ENCODE data around the gene GRM8.
"Not testable (repeated sequence)": the region's sequence is repeated elsewhere in the genome, so short reads cannot be mapped to it uniquely, and the experiment has no call there.

GRM8 gene

GRCh38 chr7:126940723-126941307, 311.9 kb downstream of the GRM8 start:
- no peak for TF ChIP-seq CTCF (conservative IDR thresholded peaks at IDR 0.05)
- no peak for TF ChIP-seq ZFX (IDR thresholded peaks at IDR 0.05)
- H3K27ac ChIP-seq, result no peak overlapping the region

GRCh38 chr7:126937171-126937570, 315.6 kb downstream of the GRM8 start:
- TF ChIP-seq ZFX (IDR thresholded peaks at IDR 0.05), result no peak
- TF ChIP-seq CTCF (conservative IDR thresholded peaks at IDR 0.05), result no peak
- H3K27ac ChIP-seq, result peak overlapping the region; percentile 59; the same call in 1 of the 2 replicates

- H3K27ac ChIP-seq, result no peak overlapping the region
- TF ChIP-seq ZFX (IDR thresholded peaks at IDR 0.05), result no peak
- no peak for TF ChIP-seq CTCF (conservative IDR thresholded peaks at IDR 0.05)
Measured at GRCh38 chr7:126931581-126931980, 321.2 kb downstream of the GRM8 start.

- TF ChIP-seq CTCF (conservative IDR thresholded peaks at IDR 0.05) (no peak), ZFX (IDR thresholded peaks at IDR 0.05) (no peak)
- no peak overlapping the region for H3K27ac ChIP-seq
Measured at GRCh38 chr7:126930166-126930565, 322.6 kb downstream of the GRM8 start.

- no peak overlapping the region for H3K27ac ChIP-seq
- no peak for TF ChIP-seq CTCF (conservative IDR thresholded peaks at IDR 0.05)
Measured at GRCh38 chr7:126924477-126924876, 328.3 kb downstream of the GRM8 start.

- H3K27ac ChIP-seq, result not testable (repeated sequence)
Measured at GRCh38 chr7:126911627-126912026, 341.1 kb downstream of the GRM8 start.

GRCh38 chr7:126908564-126908963, 344.2 kb downstream of the GRM8 start:
- H3K27ac ChIP-seq, result not testable (repeated sequence)

GRCh38 chr7:126907657-126908056, 345.1 kb downstream of the GRM8 start:
- H3K27ac ChIP-seq, result not testable (repeated sequence)

- H3K27ac ChIP-seq, result not testable (repeated sequence)
Measured at GRCh38 chr7:126905255-126905654, 347.5 kb downstream of the GRM8 start.

GRCh38 chr7:126901041-126901765, 351.5 kb downstream of the GRM8 start:
- H3K27ac ChIP-seq, result not testable (repeated sequence)

GRCh38 chr7:126887980-126888379, 364.8 kb downstream of the GRM8 start:
- H3K27ac ChIP-seq, result not testable (repeated sequence)

- not testable (repeated sequence) for H3K27ac ChIP-seq
Measured at GRCh38 chr7:126887560-126887959, 365.2 kb downstream of the GRM8 start.

GRCh38 chr7:126882730-126883129, 370.0 kb downstream of the GRM8 start:
- H3K27ac ChIP-seq, result not testable (repeated sequence)
